A549 treated with ZK216348 at 1 μM for 4 hours (cell line): ENCODE measurements around the gene MRGPRF. TPM values are rescaled to one million over a fixed set of nuclear protein-coding genes. Genes with fewer than 3 reads are reported as not detected.

Experiments used
- total RNA-seq: library from RNA; stranded (reverse); fragments of 200-300 nt; extraction: Qiagen RNA extraction; gene quantifications from 5 replicates; pipeline ENCODE4 v1.2.3, GENCODE V29; 2022; ENCODE audit warnings: low read depth

MRGPRF gene, protein sequence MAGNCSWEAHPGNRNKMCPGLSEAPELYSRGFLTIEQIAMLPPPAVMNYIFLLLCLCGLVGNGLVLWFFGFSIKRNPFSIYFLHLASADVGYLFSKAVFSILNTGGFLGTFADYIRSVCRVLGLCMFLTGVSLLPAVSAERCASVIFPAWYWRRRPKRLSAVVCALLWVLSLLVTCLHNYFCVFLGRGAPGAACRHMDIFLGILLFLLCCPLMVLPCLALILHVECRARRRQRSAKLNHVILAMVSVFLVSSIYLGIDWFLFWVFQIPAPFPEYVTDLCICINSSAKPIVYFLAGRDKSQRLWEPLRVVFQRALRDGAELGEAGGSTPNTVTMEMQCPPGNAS
- total RNA-seq: 0.06 to 0.09 TPM in 2 of 5 replicates, not detected in the others

DNA sequence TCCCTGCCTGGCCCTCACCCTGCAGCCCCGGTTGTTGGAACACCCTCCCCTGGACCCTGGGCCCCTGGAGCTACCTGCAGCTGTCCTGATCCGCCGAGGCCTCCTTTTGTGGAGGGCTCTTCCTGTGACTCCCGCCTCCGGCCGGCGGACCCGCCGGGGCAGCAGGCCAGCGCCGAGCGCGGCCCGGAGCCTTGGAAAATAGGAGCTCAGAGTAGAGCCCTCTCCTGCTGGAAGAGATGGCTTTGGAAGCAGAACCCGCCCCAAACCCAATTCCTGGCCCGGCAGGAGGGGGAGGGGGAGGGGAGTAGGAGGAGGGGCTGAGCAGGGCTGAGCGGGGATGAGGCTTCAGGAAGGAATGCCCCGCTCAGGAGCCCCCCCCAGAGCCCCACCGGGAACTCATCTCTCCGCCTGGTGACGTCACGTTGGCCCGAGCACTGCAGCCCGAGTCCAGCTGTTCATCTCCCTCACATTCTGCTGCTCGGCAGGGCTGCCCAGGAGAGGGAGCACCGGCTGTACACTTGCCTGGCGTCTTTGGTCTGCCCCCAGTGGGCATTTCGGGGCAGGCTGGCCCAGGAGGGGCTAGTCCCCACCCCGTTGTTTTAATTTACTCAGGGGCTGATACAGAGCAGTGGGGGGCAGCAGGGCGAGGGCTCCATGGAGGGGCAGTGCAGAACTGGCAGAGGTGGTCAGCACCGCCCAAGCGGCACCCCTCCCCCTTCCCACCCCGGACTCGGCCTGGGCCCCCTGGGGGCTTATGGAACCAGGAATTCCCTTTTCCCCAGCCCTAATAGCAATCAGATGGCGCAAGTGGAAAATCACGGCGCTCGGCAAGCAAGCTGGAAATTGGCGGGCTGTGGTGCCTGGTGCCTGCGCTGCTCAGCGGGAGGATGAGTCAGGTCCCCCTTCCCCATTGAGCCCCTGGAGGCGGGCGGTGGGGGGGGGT lies at the start of gene MRGPRF:
Gene MRGPRF (minus strand): TSS at position 238 of the 943 bp plus-strand sequence. CDS start 3,345 bp downstream, outside the sequence.

DNA sequence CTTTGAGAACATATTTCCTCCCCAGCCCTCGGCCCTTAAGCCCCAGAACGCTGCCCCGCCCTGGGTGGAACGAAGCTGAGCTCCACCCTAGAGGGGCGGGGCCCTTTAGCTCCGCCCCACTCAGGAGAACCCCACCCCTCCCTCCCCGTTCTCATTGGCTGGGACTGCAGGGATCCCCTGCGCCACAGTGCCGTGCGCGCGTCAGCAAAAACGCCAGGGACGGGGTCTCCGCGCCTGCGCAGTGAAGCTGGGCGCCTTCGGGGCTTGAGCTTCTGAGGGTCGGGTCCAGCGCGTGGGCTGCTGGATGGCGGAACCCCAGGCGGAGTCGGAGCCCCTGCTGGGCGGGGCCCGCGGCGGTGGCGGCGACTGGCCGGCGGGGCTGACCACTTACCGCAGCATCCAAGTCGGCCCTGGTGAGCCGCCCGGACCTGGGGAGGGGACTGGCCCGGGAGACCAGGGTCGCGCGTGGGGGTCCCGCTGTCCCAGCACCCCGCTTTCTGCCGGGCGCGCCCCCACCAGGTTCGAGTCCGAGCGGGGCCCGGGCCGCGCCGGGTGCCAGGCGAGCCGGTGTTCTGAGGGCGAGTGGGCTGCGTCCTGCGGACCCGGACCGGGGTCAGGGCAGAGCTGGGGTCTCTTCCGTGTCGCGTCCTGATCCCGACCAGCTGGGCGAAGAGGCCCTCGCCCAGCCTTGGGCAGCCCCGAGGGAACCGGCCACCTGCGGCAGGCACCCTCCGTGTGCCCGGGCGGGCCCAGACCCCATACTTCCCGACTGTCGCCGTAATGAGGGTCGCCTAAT lies 35.8 kb upstream of the MRGPRF start, which contains the start of gene TPCN2:
Gene TPCN2 (plus strand): TSS at position 239 of the 796 bp plus-strand sequence. CDS start 66 bp downstream, at position 305.

DNA sequence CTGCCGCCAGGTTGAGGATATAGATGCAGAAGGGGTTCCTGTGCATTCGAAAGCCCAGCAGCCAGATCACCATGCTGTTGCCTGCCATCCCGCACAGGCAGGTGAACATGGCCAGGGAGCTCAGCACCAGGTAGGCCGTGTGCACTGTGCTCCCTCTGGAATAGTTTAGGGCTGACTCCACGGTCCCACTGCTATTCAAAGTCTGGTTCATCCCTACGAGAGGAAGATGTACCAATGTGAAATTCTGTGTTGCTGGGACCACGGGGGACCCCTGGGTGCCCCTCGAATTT lies 32.3 kb downstream of the MRGPRF start, which contains the start of gene MRGPRD:
Gene MRGPRD (minus strand): TSS at position 211 of the 290 bp plus-strand sequence. CDS start 0 bp downstream, at position 211.

Other genes with a start within 250 kb of the MRGPRF start
- 26.9 to 34.0 TPM (median 30.6 TPM) in 5 replicates for gene CPT1A, start 171.3 kb downstream of the MRGPRF start, total RNA-seq
- 108 to 148 TPM (median 131 TPM) in 5 replicates for gene MRPL21, start 109.4 kb downstream of the MRGPRF start, total RNA-seq
- gene IGHMBP2, start 109.4 kb downstream of the MRGPRF start, total RNA-seq: 15.2 to 17.2 TPM (median 15.5 TPM) in 5 replicates
- gene MRGPRD, start 32.3 kb downstream of the MRGPRF start, total RNA-seq: not detected in 5 replicates
- gene TPCN2, start 35.7 kb upstream of the MRGPRF start, total RNA-seq: 8.1 to 15.0 TPM (median 12.8 TPM) in 5 replicates
- gene SMIM38, start 142.7 kb upstream of the MRGPRF start, total RNA-seq: 0.09 to 0.16 TPM in 2 of 5 replicates, not detected in the others